Keratinocyte (primary cell): ENCODE results near the gene PTGDS. TPM values are rescaled to one million over a fixed set of nuclear protein-coding genes. Genes with fewer than 3 reads are reported as not detected.

Experiments
- DNase-seq: peaks from one replicate; pipeline ENCODE4 v3.0.0-alpha.2; 2011; ENCODE audit warnings: low read depth, missing footprints, low spot score
- FAIRE-seq: peaks from 2 replicates; lab custom pipeline; 2011; peaks lifted over from hg19 to GRCh38; lab: Jason Lieb, UNC
- H2AFZ ChIP-seq: 2 replicates; pipeline ENCODE4 v1.6.0; 2012; ENCODE audit warnings: low read length, control low read depth, inconsistent platforms; ENCODE audit not compliant: control insufficient read depth
- H3K27ac ChIP-seq: 2 replicates; pipeline ENCODE4 v1.5.1; 2011; ENCODE audit warnings: low read length; ENCODE audit not compliant: control insufficient read depth, insufficient read depth
- H3K27me3 ChIP-seq: 3 replicates; pipeline ENCODE4 v1.6.0; 2011; ENCODE audit warnings: low read length; ENCODE audit not compliant: control insufficient read depth, insufficient read depth; ENCODE audit errors: extremely low read depth
- H3K36me3 ChIP-seq, 2 experiments: 2 replicates in 1 of 2; 3 replicates in 1 of 2; pipeline ENCODE4 v1.5.1; 2011; ENCODE audit warnings: low read length in 2 of 2, mild to moderate bottlenecking in 1 of 2; ENCODE audit not compliant: control insufficient read depth in 2 of 2, insufficient read depth in 2 of 2; ENCODE audit errors: extremely low read depth in 1 of 2
- H3K4me1 ChIP-seq: 3 replicates; pipeline ENCODE4 v1.5.1; 2011; ENCODE audit warnings: low read length; ENCODE audit not compliant: control insufficient read depth, insufficient read depth; ENCODE audit errors: extremely low read depth
- H3K4me2 ChIP-seq: 3 replicates; pipeline ENCODE4 v1.6.0; 2011; ENCODE audit warnings: low read depth, low read length; ENCODE audit not compliant: control insufficient read depth, insufficient read depth; ENCODE audit errors: extremely low read depth
- H3K4me3 ChIP-seq, 3 experiments: fragments of 200-600 bp in 1 of 3; sonication (generic) in 1 of 3; 2 replicates in 2 of 3; 3 replicates in 1 of 3; pipeline ENCODE4 v1.5.1; 2011 to 2016; ENCODE audit warnings: low read length in 3 of 3, mild to moderate bottlenecking in 3 of 3, control low read depth in 2 of 3, inconsistent platforms in 1 of 3, low read depth in 1 of 3, mixed read lengths in 1 of 3, mixed run types in 1 of 3, moderate library complexity in 1 of 3; ENCODE audit not compliant: control insufficient read depth in 2 of 3, insufficient read depth in 2 of 3; ENCODE audit errors: extremely low read depth in 1 of 3
- H3K79me2 ChIP-seq: 2 replicates; pipeline ENCODE4 v1.6.0; 2012; ENCODE audit warnings: low read length; ENCODE audit not compliant: control insufficient read depth, insufficient read depth
- H3K9ac ChIP-seq: 3 replicates; pipeline ENCODE4 v1.6.0; 2011; ENCODE audit warnings: low read length; ENCODE audit not compliant: control insufficient read depth, insufficient read depth; ENCODE audit errors: extremely low read depth
- H3K9me1 ChIP-seq: 3 replicates; pipeline ENCODE4 v1.6.0; 2011; ENCODE audit warnings: low read length; ENCODE audit not compliant: control insufficient read depth, insufficient read depth; ENCODE audit errors: extremely low read depth
- H3K9me3 ChIP-seq: 2 replicates; pipeline ENCODE4 v1.5.1; 2012; ENCODE audit warnings: low read depth, low read length; ENCODE audit not compliant: control insufficient read depth
- H4K20me1 ChIP-seq: 3 replicates; pipeline ENCODE4 v1.6.0; 2011; ENCODE audit warnings: low read length; ENCODE audit not compliant: control insufficient read depth, insufficient read depth; ENCODE audit errors: extremely low read depth
- EZH2 ChIP-seq: IDR thresholded peaks from one replicate; pipeline ENCODE4 v1.6.1; 2012; ENCODE audit warnings: inconsistent platforms, mild to moderate bottlenecking, low read length, moderate library complexity
- dilution Hi-C: fragments of 300-500 bp; cut with MboI; formaldehyde crosslinking; loops from one replicate; pipeline ENCODE4 v1.7.0; 2020; ENCODE audit warnings: low sequenced_read_pairs; ENCODE audit not compliant: extremely low pct_ligation_motif_present
- polyA plus RNA-seq, 5 experiments: library from polyadenylated mRNA; depleted of rRNA in 3 of 5; stranded (reverse) in 3 of 5; stranded (forward) in 1 of 5; unstranded in 1 of 5; fragments of >200 nt; gene quantifications; 1 replicate in 1 of 5; 2 replicates in 3 of 5; 3 replicates in 1 of 5; pipeline versions ENCODE4 v1.2.1 to v1.2.3, GENCODE V29; 2011 to 2012; ENCODE audit warnings: missing spikeins in 2 of 5, low read depth in 1 of 5, low replicate concordance in 1 of 5
- TF ChIP-seq, protein P1 (sequence below), 3 experiments: IDR thresholded peaks in 1 of 3; conservative IDR thresholded peaks in 1 of 3; optimal IDR thresholded peaks in 1 of 3; 2 replicates in 2 of 3; 3 replicates in 1 of 3; pipeline versions ENCODE3 to v1.5.1; 2011; ENCODE audit warnings: low read length in 3 of 3, mild to moderate bottlenecking in 3 of 3, moderate library complexity in 2 of 3, control low read depth in 1 of 3, inconsistent platforms in 1 of 3; ENCODE audit not compliant: insufficient read depth in 2 of 3; ENCODE audit errors: extremely low read depth in 1 of 3

PTGDS gene
- polyA plus RNA-seq, 1 donor (not counting 4 experiments of a cell fraction or from before 2014, with no cell fraction given): not detected

- H3K9ac ChIP-seq: no peak overlapping the region
- no peak overlapping the region for H2AFZ ChIP-seq
- no peaks in the 10 kb centered on the region for H4K20me1 ChIP-seq
- no peak for TF ChIP-seq EZH2
- TF ChIP-seq, protein P1, sequence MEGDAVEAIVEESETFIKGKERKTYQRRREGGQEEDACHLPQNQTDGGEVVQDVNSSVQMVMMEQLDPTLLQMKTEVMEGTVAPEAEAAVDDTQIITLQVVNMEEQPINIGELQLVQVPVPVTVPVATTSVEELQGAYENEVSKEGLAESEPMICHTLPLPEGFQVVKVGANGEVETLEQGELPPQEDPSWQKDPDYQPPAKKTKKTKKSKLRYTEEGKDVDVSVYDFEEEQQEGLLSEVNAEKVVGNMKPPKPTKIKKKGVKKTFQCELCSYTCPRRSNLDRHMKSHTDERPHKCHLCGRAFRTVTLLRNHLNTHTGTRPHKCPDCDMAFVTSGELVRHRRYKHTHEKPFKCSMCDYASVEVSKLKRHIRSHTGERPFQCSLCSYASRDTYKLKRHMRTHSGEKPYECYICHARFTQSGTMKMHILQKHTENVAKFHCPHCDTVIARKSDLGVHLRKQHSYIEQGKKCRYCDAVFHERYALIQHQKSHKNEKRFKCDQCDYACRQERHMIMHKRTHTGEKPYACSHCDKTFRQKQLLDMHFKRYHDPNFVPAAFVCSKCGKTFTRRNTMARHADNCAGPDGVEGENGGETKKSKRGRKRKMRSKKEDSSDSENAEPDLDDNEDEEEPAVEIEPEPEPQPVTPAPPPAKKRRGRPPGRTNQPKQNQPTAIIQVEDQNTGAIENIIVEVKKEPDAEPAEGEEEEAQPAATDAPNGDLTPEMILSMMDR (optimal IDR thresholded peaks at IDR 0.05 in 1 of 3, IDR thresholded peaks at IDR 0.05 in 1 of 3, conservative IDR thresholded peaks at IDR 0.05 in 1 of 3; ENCODE audit: extremely low read depth in 1 of 3, insufficient read depth in 2 of 3, low read length in 3 of 3): no peak
- no peaks in the 10 kb centered on the region for H3K27me3 ChIP-seq
- FAIRE-seq (no peak), DNase-seq (no peak)
- no peak overlapping the region for H3K4me3 ChIP-seq
- H3K36me3 ChIP-seq: peaks cover 18 to 27% of the 10 kb centered on the region in 2 experiments
- H3K9me3 ChIP-seq: no peaks in the 10 kb centered on the region
- dilution Hi-C loops: loop anchor here (25.0 kb wide), 1 partner anchor 130 kb away; the partner anchor contains the start of gene RABL6
- H3K27ac ChIP-seq: no peak overlapping the region
- no peaks in the 10 kb centered on the region for H3K9me1 ChIP-seq
- H3K4me2 ChIP-seq: no peak overlapping the region
- H3K4me1 ChIP-seq: peaks cover 7% of the 10 kb centered on the region
- H3K79me2 ChIP-seq: peaks cover 31% of the 10 kb centered on the region
Observed at GRCh38 chr9:136942112-136942880, 35.0 kb upstream of the PTGDS start.

DNA sequence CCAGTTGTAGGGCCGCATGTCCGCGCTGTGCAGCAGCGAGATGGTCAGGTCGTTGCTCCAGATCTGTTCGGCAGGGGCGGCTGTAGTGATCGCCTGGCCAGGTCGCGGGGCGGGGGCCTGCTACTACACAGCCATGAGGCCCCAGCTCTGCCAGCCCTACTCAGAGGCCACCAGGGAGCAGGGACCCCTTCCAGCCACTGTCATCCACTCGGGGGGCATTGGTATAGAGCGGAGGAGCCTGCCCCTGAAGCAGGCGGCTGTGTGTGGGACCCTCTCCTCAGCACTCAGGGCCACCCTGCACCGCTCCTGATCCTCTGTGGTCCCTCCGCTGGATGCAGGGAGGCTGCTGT, 34.4 kb upstream of the PTGDS start:
- FAIRE-seq: no peak
- H3K4me3 ChIP-seq: peak overlapping the region in 2 of 3 experiments; percentile 73 to 87
- H4K20me1 ChIP-seq: no peaks in the 10 kb centered on the region
- peaks cover 15 to 27% of the 10 kb centered on the region in 2 experiments for H3K36me3 ChIP-seq
- H2AFZ ChIP-seq: no peak overlapping the region
- no peak overlapping the region for H3K27ac ChIP-seq
- H3K79me2 ChIP-seq: peaks cover 31% of the 10 kb centered on the region
- H3K27me3 ChIP-seq: no peaks in the 10 kb centered on the region
- no peaks in the 10 kb centered on the region for H3K9me3 ChIP-seq
- peaks cover 8% of the 10 kb centered on the region for H3K4me1 ChIP-seq
- TF ChIP-seq EZH2: no peak
- TF ChIP-seq, protein P1 (optimal IDR thresholded peaks at IDR 0.05 in 1 of 3, IDR thresholded peaks at IDR 0.05 in 1 of 3, conservative IDR thresholded peaks at IDR 0.05 in 1 of 3; ENCODE audit: extremely low read depth in 1 of 3, insufficient read depth in 2 of 3, low read length in 3 of 3): no peak
- peak overlapping the region; percentile 83 for H3K4me2 ChIP-seq
- no peak overlapping the region for H3K9ac ChIP-seq
- H3K9me1 ChIP-seq: no peaks in the 10 kb centered on the region
- dilution Hi-C loops: loop anchor here (25.0 kb wide), 1 partner anchor 131 kb away; the partner anchor contains the start of gene RABL6
- DNase-seq: no peak
